DMS79 treated with DMSO at 0.1 percent for 48 hours (cell line): ENCODE data around the gene DDX52.

ENCODE experiments used
- DNase-seq: peaks from one replicate; lab custom pipeline; 2025; lab: John Stamatoyannopoulos, UW

The DDX52 gene

DNA sequence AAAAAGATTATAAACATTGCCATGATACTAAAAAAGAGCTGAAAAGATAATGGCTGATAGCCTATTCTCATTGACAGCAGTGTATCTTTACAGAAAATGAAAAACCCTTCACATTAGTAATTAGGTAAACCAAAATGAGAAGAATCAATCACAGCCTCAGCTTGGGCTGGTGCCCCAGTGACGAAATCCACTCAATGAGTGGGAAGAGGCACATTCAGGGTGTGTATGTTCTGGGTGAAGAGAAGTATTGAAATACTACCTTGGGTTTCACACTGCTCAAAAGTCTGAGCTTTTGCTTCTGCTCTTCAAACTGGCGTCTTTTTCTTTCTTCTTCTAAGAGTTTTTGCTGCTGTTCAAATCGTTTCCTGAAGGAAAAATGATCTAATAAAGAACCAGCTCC lies 58.2 kb downstream of the DDX52 start:
- no peak for DNase-seq

DNA sequence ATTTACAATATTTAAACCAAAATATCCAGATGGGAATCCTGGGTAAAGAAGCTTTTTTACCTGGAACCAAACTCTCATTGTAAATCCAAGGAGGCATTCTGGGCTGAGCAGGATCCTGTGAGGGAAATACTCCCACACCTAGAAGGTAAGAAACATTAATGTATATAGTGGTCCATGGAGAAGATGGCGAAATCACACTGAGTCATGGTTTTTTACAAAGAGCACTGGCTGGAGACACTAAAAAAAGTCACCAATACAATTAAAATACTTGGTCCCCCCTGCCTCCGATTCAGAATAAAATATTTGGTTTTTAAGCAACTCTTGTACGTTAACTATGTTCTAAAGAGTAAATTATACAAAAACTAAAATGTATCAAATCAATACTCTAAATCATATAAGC lies 67.0 kb downstream of the DDX52 start:
- no peak for DNase-seq

GRCh38 chr17:37574427-37574826 lies 68.8 kb downstream of the DDX52 start:
- DNase-seq: no peak

DNA sequence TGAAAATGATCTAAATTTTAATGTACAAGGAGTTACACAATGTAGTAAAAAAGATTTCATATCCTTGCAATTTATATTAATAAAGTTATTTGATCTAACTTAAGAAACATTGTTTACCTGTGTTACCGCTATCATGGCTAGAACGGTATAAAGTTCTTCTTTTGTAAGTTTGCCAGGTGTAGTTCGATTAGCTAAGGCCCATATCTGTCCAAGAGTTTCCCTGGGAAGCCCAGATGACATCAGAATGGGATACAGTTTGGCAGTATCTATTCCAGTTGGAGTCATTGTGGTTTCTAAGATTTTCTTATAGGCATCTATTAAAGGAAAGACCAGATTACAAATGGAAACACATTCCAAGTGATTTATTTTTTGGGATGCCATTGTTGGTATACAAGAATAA lies 71.6 kb downstream of the DDX52 start:
- DNase-seq: no peak

- DNase-seq: peak; percentile 2
Measured at GRCh38 chr17:37570527-37571093, 72.6 kb downstream of the DDX52 start.

DNA sequence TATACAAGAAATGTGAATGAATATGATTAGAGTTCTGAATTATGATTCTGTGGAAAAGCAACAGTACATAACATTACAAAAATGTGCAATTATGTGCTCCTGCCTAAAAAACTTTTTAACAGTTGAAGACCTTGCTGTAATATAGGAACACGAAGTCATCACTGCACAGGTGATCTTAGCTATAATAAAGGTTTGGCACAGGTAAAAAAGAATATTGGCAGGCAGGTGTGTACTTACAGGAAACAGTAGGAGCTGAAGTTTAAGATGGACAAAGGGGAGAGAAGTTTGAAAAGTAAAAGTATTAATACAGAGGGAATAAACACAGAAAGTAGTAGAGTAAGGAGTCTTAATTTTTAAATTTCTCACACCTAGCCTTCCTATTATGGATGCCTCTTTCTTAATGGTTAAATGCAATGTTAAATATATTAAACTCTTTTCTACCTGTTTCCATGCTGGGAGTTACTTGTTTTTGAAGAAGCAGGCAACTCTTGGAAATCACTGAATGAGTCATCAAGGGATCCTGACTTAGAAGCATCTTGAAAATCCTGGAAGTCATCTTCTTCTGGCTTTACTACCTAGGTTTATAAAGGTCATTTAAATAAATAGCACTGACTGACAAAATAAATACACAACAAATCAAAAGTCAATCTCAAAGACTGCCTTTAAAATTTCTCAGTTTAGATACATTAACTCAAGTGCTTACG lies 74.7 kb downstream of the DDX52 start:
- no peak for DNase-seq

DNA sequence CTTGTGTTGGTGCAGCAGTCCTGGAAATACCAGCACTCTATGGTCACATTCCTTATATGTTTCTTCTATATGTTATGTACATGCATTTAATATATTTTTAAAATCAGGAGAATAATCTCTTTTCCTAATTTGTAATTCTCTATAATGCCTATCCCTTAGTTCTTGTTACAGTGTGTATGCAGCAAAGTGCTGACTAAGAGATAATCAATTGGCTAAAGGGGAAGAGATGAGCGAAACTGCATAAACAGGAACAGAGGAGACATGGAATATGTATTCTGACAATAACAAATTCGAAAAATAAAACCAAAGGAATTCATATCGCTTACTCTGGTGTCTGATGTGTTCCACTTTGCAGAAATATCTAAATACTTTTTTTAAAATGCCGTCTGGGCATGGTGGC lies 75.7 kb downstream of the DDX52 start:
- DNase-seq: no peak

- no peak for DNase-seq
Measured at GRCh38 chr17:37567137-37567536, 76.1 kb downstream of the DDX52 start.

DNA sequence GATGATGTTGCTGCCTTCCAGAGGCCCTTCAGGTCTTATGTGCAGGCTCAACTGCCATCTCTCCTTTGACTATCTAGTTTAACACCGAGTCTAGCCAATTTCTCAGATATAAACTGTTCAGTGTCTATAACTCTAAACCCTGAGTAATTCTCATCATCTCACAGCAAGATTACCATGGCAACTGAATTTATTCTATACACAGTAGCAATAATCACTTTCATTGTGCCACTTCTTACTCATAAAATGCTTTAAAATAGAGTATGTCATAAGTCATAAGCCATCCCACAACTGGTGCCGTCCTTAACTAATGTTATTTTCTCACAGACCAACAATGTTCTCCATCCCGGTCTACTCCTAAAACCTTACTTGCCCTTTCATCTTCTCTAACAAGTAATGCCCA lies 79.0 kb downstream of the DDX52 start:
- no peak for DNase-seq

DNA sequence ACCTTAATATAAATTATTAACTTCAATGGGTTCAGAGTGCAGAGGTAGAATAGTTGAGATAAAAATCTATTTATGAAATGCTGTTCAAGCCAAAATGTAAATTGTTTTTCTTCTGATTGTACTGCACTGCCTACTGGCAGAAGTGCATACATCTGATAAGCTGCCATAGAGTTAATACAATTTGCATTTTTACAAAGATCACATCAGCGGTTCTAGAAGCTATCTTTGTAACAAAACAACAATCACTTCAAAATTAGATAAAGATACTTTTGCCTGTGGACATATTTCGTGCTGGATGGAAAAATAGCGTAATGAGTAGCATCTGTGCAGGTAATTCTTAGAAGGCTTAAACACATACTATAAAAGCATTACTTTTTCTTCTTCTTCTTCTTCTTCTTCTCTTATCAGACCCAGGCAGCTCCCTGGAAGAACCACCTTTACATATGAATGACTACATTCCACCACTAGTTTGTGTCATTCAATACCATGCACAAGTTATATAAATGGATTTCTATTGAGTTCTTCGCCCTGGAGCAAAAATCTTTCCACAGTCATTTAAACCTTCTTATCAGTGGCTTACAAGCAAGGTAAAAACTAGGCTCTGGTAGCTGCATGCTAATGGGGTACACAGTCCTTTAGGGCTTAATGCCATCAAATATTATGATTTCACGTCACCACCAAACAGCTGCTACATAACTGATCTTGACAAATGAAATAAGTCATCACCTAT lies 81.1 kb downstream of the DDX52 start:
- no peak for DNase-seq
